Esophagus squamous epithelium (tissue), 5 donors: ENCODE measurements around the gene RETREG1. TPM values are rescaled to one million over a fixed set of nuclear protein-coding genes. Genes with fewer than 3 reads are reported as not detected.
"Not testable (repeated sequence)": the region's sequence is repeated elsewhere in the genome, so short reads cannot be mapped to it uniquely, and the experiment has no call there.

Source experiments
- DNase-seq: peaks from one replicate; lab custom pipeline; 2025; lab: John Stamatoyannopoulos, UW
- H3K27ac ChIP-seq, 4 donors: fragments of 200-600 bp; sonication (generic); one replicate each; pipeline ENCODE4 v1.5.1; 2016 to 2019; ENCODE audit warnings: mild to moderate bottlenecking in 1 of 4
- H3K27me3 ChIP-seq, 4 donors: fragments of 200-600 bp; sonication (generic); 1 replicate in 3 of 4; 2 replicates in 1 of 4; pipeline versions ENCODE4 v1.5.1 to v1.6.0; 2017 to 2021; ENCODE audit warnings: antibody characterized with exemption in 1 of 4
- H3K36me3 ChIP-seq, 3 donors: fragments of 200-600 bp; sonication (generic); one replicate each; pipeline ENCODE4 v1.5.1; 2016 to 2019
- H3K4me1 ChIP-seq, 3 donors: fragments of 200-600 bp; sonication (generic); one replicate each; pipeline ENCODE4 v1.5.1; 2017 to 2019
- H3K4me3 ChIP-seq, 4 donors: fragments of 200-600 bp; sonication (generic); 1 replicate in 3 of 4; 2 replicates in 1 of 4; pipeline ENCODE4 v1.5.1; 2016 to 2019; ENCODE audit warnings: mild to moderate bottlenecking in 2 of 4, moderate library complexity in 1 of 4
- H3K9me3 ChIP-seq, 3 donors: fragments of 200-600 bp; sonication (generic); one replicate each; pipeline ENCODE4 v1.5.1; 2016 to 2019
- POLR2A ChIP-seq, 4 donors: fragments of 450-650 bp; IDR thresholded peaks; one replicate each; pipeline ENCODE4 v1.6.1; 2017; ENCODE audit warnings: antibody characterized with exemption in 4 of 4, mild to moderate bottlenecking in 4 of 4, moderate library complexity in 3 of 4
- WGBS, 2 donors: methylation state at CpG; one replicate each; pipeline ENCODE4 v1.1.5; 2018; 5-methylcytosine and 5-hydroxymethylcytosine counted together
- intact Hi-C: fragments of 100-400 bp; cut with DNase I; formaldehyde crosslinking; loops from one replicate; pipeline ENCODE4 v1.15.0; 2022
- total RNA-seq, 4 donors: library from RNA; depleted of rRNA; stranded (reverse); fragments of >200 nt; gene quantifications; one replicate each; pipeline ENCODE4 v1.1.0, GENCODE V29; 2016
- TF ChIP-seq, protein P1 (sequence below), 6 experiments: fragments of 450-650 bp in 4 of 6; fragments of 200-600 bp in 2 of 6; sonication (generic) in 2 of 6; IDR thresholded peaks; one replicate each; pipeline ENCODE4 v1.5.1; 2016 to 2019; ENCODE audit warnings: antibody characterized with exemption in 6 of 6, mild to moderate bottlenecking in 4 of 6, moderate library complexity in 4 of 6
- donor health status: DM: yes; HTN: yes; CAD: no.

Gene RETREG1
- total RNA-seq, 4 donors from 2014 or later: 0.68 to 6.1 (median 3.9) TPM

DNA sequence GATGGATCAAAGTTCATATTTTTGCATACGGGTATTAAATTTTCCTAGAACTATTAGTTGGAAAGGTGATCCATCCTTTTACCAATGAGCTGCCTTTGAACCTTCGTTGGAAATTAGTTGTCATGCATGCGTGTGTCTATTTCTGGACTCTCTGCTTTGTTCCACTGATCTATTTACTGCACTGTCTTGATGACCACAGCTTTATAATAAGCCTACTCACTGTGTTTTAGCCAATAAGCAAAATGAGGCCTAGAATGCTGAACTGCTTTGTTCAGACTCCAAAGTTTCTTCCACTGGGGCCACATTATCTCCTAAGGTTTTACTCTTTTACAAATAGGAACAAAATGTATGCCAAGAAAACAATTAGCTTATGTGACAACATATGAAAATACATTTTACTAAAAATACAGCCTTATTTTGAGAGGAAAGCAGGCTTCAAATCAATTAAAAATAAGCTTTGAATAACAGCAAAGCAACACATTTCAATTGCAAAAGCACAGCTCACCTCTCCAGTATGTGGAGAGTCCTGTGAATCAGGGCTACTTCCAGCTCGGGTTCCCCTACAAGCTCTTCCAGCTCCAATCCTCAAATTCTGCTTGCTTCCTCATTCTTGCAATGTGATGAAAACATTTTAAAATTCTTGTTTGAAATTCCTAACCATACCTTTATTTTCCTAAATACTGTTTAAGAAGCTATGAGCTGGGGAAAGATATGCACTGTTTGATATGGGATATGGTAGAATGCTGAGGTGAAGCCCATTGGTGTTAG, 72.0 kb downstream of the RETREG1 start:
- no peaks in the 10 kb centered on the region for H3K36me3 ChIP-seq
- H3K9me3 ChIP-seq: no peaks in the 10 kb centered on the region
- no peak for TF ChIP-seq POLR2A (IDR thresholded peaks at IDR 0.05)
- TF ChIP-seq, protein P1, sequence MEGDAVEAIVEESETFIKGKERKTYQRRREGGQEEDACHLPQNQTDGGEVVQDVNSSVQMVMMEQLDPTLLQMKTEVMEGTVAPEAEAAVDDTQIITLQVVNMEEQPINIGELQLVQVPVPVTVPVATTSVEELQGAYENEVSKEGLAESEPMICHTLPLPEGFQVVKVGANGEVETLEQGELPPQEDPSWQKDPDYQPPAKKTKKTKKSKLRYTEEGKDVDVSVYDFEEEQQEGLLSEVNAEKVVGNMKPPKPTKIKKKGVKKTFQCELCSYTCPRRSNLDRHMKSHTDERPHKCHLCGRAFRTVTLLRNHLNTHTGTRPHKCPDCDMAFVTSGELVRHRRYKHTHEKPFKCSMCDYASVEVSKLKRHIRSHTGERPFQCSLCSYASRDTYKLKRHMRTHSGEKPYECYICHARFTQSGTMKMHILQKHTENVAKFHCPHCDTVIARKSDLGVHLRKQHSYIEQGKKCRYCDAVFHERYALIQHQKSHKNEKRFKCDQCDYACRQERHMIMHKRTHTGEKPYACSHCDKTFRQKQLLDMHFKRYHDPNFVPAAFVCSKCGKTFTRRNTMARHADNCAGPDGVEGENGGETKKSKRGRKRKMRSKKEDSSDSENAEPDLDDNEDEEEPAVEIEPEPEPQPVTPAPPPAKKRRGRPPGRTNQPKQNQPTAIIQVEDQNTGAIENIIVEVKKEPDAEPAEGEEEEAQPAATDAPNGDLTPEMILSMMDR (IDR thresholded peaks at IDR 0.05): no peak
- H3K4me3 ChIP-seq: no peak overlapping the region
- no peak overlapping the region for H3K27ac ChIP-seq
- intact Hi-C loops: no loop called here
- peaks cover 0 to 31% (median 4%) of the 10 kb centered on the region in 3 donors for H3K4me1 ChIP-seq
- H3K27me3 ChIP-seq: no peaks in the 10 kb centered on the region
- DNase-seq: no peak
- 61 to 80% methylated on average over 4 of the region's 4 CpGs for WGBS, 2 donors

DNA sequence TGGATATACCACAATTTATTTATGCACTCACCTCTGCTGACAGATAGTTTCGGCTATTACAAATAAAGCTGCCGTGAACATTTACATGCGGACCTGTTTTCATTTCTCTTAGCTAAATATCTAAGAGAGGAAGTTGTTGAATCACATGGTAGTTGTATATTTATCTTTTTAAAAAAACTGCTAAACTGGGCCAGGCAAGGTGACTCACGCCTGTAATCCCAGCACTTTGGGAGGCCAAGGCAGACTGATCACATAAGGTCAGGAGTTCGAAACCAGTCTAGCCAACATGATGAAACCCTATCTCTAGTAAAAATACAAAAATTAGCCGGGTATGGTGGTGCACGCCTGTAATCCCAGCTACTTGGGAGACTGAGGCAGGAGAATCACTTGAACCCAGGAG, 73.6 kb downstream of the RETREG1 start:
- H3K27ac ChIP-seq, H3K9me3 ChIP-seq, intact Hi-C loops, H3K27me3 ChIP-seq, H3K36me3 ChIP-seq, H3K4me3 ChIP-seq, DNase-seq: not testable (repeated sequence)
- H3K4me1 ChIP-seq: peaks cover 0 to 31% (median 8%) of the 10 kb centered on the region in 3 donors
- 77 to 82% methylated on average over 7 of the region's 7 CpGs for WGBS, 2 donors

DNA sequence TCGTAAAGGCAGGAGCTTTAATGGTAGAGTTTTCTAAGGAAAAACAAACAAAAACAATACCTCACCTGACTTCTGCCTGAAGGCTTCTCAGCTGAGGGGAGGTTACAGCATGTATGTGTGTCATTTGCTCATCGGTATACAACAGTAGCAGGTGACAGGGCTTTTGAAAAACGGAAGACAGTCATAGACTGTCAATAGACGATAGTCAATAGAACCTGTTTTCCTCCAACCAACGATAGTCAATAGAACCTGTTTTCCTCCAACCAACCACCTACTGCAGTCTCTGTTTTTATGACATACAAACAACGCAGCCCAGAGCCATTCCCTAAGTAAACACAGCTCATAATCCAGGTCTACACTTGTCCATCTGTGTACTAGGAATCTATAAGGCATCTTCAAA, 74.6 kb downstream of the RETREG1 start:
- no peak overlapping the region for H3K4me3 ChIP-seq
- TF ChIP-seq, protein P1 (IDR thresholded peaks at IDR 0.05): no peak
- TF ChIP-seq POLR2A (IDR thresholded peaks at IDR 0.05): no peak
- intact Hi-C loops: no loop called here

DNA sequence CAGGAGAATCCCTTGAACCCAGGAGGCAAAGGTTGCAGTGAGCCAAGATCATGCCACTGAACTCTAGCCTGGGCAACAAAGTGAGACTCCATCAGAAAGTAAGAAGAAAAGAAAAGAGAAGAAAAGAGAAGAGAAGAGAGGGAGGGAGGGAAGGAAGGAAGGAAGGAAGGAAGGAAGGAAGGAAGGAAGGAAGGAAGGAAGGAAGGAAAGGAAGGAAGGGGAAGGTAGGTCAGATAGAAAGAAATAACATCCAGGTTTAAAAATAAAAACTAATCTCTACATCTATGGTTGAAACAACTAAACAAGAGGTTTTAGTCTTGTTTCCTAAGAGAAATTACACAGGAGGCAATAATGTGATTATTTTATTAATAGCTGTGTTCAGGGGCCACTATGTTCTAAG, 75.2 kb downstream of the RETREG1 start:
- intact Hi-C loops, H3K36me3 ChIP-seq, DNase-seq, H3K27ac ChIP-seq, H3K9me3 ChIP-seq, H3K27me3 ChIP-seq, H3K4me3 ChIP-seq: not testable (repeated sequence)
- H3K4me1 ChIP-seq: peaks cover 0 to 31% (median 8%) of the 10 kb centered on the region in 3 donors

More for the DNA sequence above, 74.6 kb downstream of the RETREG1 start:
- H3K27ac ChIP-seq: no peak overlapping the region
- no peaks in the 10 kb centered on the region for H3K36me3 ChIP-seq
- WGBS, 2 donors: 63 to 82% methylated on average over 6 of the region's 6 CpGs
- H3K27me3 ChIP-seq: no peaks in the 10 kb centered on the region
- peaks cover 0 to 31% (median 8%) of the 10 kb centered on the region in 3 donors for H3K4me1 ChIP-seq
- no peak for DNase-seq
- no peaks in the 10 kb centered on the region for H3K9me3 ChIP-seq

DNA sequence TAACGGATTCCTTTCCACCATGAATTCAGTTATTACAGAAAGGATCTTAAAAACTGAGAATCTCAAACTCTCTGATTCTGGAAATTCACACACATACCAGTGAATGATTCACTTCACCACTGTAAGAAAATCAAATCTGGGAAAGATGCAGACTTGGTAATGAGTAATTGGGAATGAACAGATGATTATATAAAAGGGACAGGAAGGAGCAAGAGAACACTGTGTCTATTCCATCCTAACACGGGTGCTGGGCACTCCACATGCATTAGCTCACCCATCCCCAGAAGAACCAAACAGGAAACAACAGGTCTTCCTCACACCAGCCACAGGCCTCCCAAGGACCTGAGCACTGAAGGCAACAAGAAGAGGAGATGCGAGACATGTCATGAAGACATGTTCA, 76.4 kb downstream of the RETREG1 start:
- no peak for TF ChIP-seq POLR2A (IDR thresholded peaks at IDR 0.05)
- TF ChIP-seq, protein P1 (IDR thresholded peaks at IDR 0.05): no peak
- WGBS, 2 donors: 66 to 68% methylated on average over 3 of the region's 3 CpGs
- Histone ChIP-seq H3K36me3 (no peaks in the 10 kb centered on the region), H3K27me3 (no peaks in the 10 kb centered on the region), H3K4me1 (peaks cover 0 to 37% (median 8%) of the 10 kb centered on the region in 3 donors), H3K4me3 (no peak overlapping the region), H3K27ac (peak overlapping the region in 3 of 4 donors; percentile 23 to 81 (median 79)), H3K9me3 (no peaks in the 10 kb centered on the region)
- DNase-seq: no peak
- intact Hi-C loops: no loop called here

DNA sequence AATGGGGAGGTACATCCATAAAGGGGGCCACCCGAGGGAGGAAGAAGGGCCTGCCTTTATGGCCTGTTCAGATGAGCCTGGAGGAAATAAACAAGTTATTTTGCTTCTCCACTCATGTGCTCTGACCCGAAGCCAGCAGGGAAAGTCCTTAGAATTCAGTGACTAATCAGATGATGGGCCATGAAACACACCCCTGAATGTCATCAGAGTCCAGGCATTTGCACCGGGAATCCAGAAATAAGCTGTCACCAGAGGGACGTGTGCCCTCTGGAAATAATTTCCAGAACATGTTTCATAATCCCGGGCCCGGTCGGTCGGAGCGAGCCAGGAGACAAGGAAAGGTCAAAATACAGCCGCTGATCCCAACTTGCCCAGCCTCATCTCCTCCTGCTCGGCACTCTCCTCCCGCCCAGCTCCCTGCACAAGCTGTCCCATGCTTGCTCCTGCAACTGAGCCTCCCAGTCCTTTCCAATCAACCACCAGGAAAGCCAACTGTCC, 77.6 kb downstream of the RETREG1 start:
- WGBS, 2 donors: 20 to 25% methylated on average over 9 to 12 of the region's 12 CpGs
- H3K9me3 ChIP-seq: no peaks in the 10 kb centered on the region
- no peaks in the 10 kb centered on the region for H3K36me3 ChIP-seq
- intact Hi-C loops: no loop called here
- H3K27ac ChIP-seq: peak overlapping the region; percentile 57 to 81 (median 76)
- H3K4me1 ChIP-seq: peaks cover 0 to 37% (median 8%) of the 10 kb centered on the region in 3 donors
- no peaks in the 10 kb centered on the region for H3K27me3 ChIP-seq
- TF ChIP-seq, protein P1 (IDR thresholded peaks at IDR 0.05): no peak
- TF ChIP-seq POLR2A (IDR thresholded peaks at IDR 0.05): no peak
- H3K4me3 ChIP-seq: no peak overlapping the region
- no peak for DNase-seq
